Keratinocyte (primary cell): Measurements from ENCODE around the gene GH2.
"Not testable (repeated sequence)": the region's sequence is repeated elsewhere in the genome, so short reads cannot be mapped to it uniquely, and the experiment has no call there.

ENCODE experiments used
- CTCF ChIP-seq, 3 experiments: IDR thresholded peaks in 1 of 3; conservative IDR thresholded peaks in 1 of 3; optimal IDR thresholded peaks in 1 of 3; 2 replicates in 2 of 3; 3 replicates in 1 of 3; pipeline versions ENCODE3 to v1.5.1; 2011; ENCODE audit warnings: low read length in 3 of 3, mild to moderate bottlenecking in 3 of 3, moderate library complexity in 2 of 3, control low read depth in 1 of 3, inconsistent platforms in 1 of 3; ENCODE audit not compliant: insufficient read depth in 2 of 3; ENCODE audit errors: extremely low read depth in 1 of 3
- EZH2 ChIP-seq: IDR thresholded peaks from one replicate; pipeline ENCODE4 v1.6.1; 2012; ENCODE audit warnings: inconsistent platforms, mild to moderate bottlenecking, low read length, moderate library complexity

GRCh38 chr17:63920779-63921178 lies 39.0 kb upstream of the GH2 start:
- not testable (repeated sequence) for TF ChIP-seq CTCF (optimal IDR thresholded peaks at IDR 0.05 in 1 of 3, IDR thresholded peaks at IDR 0.05 in 1 of 3, conservative IDR thresholded peaks at IDR 0.05 in 1 of 3; ENCODE audit: extremely low read depth in 1 of 3, insufficient read depth in 2 of 3, low read length in 3 of 3); EZH2
